NCI-H510A treated with DMSO at 0.1 percent for 48 hours (cell line): ENCODE results near the gene GPATCH3.

ENCODE experiments used
- DNase-seq: peaks from one replicate; lab custom pipeline; 2025; lab: John Stamatoyannopoulos, UW

Gene GPATCH3

GRCh38 chr1:26844424-26845196, 55.7 kb downstream of the GPATCH3 start:
- no peak for DNase-seq
